Astrocyte (in vitro differentiated cells and primary cell): Measurements from ENCODE around the gene ADAMTS6. TPM values are rescaled to one million over a fixed set of nuclear protein-coding genes. Genes with fewer than 3 reads are reported as not detected.

Experiments used
- DNase-seq: peaks from one replicate; pipeline ENCODE4 v3.0.0-alpha.2; 2010; ENCODE audit warnings: low read depth
- FAIRE-seq: peaks from 2 replicates; lab custom pipeline; 2011; peaks lifted over from hg19 to GRCh38; lab: Jason Lieb, UNC
- H2AFZ ChIP-seq: 2 replicates; pipeline ENCODE4 v1.6.0; 2012; ENCODE audit warnings: low read depth, low read length, inconsistent platforms
- H3K27ac ChIP-seq: 2 replicates; pipeline ENCODE4 v1.5.1; 2011; ENCODE audit warnings: low read depth, low read length, inconsistent platforms
- H3K27me3 ChIP-seq: 2 replicates; pipeline ENCODE4 v1.6.0; 2011; ENCODE audit warnings: low read length, inconsistent platforms; ENCODE audit not compliant: insufficient read depth
- H3K36me3 ChIP-seq: 2 replicates; pipeline ENCODE4 v1.5.1; 2011; ENCODE audit warnings: low read length, inconsistent platforms; ENCODE audit not compliant: insufficient read depth
- H3K4me1 ChIP-seq: 2 replicates; pipeline ENCODE4 v1.5.1; 2011; ENCODE audit warnings: low read length, inconsistent platforms; ENCODE audit not compliant: insufficient read depth
- H3K4me2 ChIP-seq: 2 replicates; pipeline ENCODE4 v1.6.0; 2012; ENCODE audit warnings: low read length, inconsistent platforms
- H3K4me3 ChIP-seq: 2 replicates; pipeline ENCODE4 v1.5.1; 2011; ENCODE audit warnings: low read depth, mild to moderate bottlenecking, low read length, inconsistent platforms; ENCODE audit not compliant: insufficient read depth
- H3K79me2 ChIP-seq: 2 replicates; pipeline ENCODE4 v1.6.0; 2012; ENCODE audit warnings: mild to moderate bottlenecking, low read length, inconsistent platforms; ENCODE audit not compliant: insufficient read depth
- H3K9ac ChIP-seq: 2 replicates; pipeline ENCODE4 v1.6.0; 2012; ENCODE audit warnings: mild to moderate bottlenecking, low read length, inconsistent platforms
- H3K9me3 ChIP-seq: 2 replicates; pipeline ENCODE4 v1.5.1; 2012; ENCODE audit warnings: low read depth, mild to moderate bottlenecking, low read length, inconsistent platforms; ENCODE audit not compliant: insufficient read depth
- H4K20me1 ChIP-seq: 2 replicates; pipeline ENCODE4 v1.6.0; 2012; ENCODE audit warnings: low read length, inconsistent platforms; ENCODE audit not compliant: insufficient read depth
- H3K27ac Mint-ChIP-seq: one replicate; pipeline ENCODE4 v1.8.0; 2021; ENCODE audit warnings: mild to moderate bottlenecking, mixed read lengths; ENCODE audit not compliant: unreplicated experiment
- H3K27me3 Mint-ChIP-seq: one replicate; pipeline ENCODE4 v1.8.0; 2021; ENCODE audit warnings: low read depth, mixed read lengths; ENCODE audit not compliant: unreplicated experiment
- H3K36me3 Mint-ChIP-seq: one replicate; pipeline ENCODE4 v1.8.0; 2021; ENCODE audit warnings: low read depth, mixed read lengths; ENCODE audit not compliant: unreplicated experiment
- H3K4me1 Mint-ChIP-seq: one replicate; pipeline ENCODE4 v1.8.0; 2021; ENCODE audit warnings: low read depth, mixed read lengths; ENCODE audit not compliant: unreplicated experiment
- H3K4me3 Mint-ChIP-seq: one replicate; pipeline ENCODE4 v1.8.0; 2021; ENCODE audit warnings: mild to moderate bottlenecking, moderate library complexity, mixed read lengths; ENCODE audit not compliant: unreplicated experiment
- H3K9me3 Mint-ChIP-seq: one replicate; pipeline ENCODE4 v1.8.0; 2021; ENCODE audit warnings: mild to moderate bottlenecking, mixed read lengths; ENCODE audit not compliant: unreplicated experiment
- EZH2 ChIP-seq: IDR thresholded peaks from 2 replicates; pipeline ENCODE4 v1.6.1; 2012; ENCODE audit warnings: mild to moderate bottlenecking, low read length, inconsistent platforms; ENCODE audit not compliant: insufficient read depth
- total RNA-seq: library from RNA; stranded (reverse); gene quantifications from 2 replicates; pipeline ENCODE4 v1.2.1, GENCODE V29; 2021
- TF ChIP-seq, protein P1 (sequence below): IDR thresholded peaks from 2 replicates; pipeline ENCODE4 v1.5.1; 2011; ENCODE audit warnings: low read depth, mild to moderate bottlenecking, inconsistent platforms, low read length, moderate library complexity; ENCODE audit not compliant: insufficient read depth

The ADAMTS6 gene
- total RNA-seq, 1 donor from 2014 or later = 27.7 TPM

DNA sequence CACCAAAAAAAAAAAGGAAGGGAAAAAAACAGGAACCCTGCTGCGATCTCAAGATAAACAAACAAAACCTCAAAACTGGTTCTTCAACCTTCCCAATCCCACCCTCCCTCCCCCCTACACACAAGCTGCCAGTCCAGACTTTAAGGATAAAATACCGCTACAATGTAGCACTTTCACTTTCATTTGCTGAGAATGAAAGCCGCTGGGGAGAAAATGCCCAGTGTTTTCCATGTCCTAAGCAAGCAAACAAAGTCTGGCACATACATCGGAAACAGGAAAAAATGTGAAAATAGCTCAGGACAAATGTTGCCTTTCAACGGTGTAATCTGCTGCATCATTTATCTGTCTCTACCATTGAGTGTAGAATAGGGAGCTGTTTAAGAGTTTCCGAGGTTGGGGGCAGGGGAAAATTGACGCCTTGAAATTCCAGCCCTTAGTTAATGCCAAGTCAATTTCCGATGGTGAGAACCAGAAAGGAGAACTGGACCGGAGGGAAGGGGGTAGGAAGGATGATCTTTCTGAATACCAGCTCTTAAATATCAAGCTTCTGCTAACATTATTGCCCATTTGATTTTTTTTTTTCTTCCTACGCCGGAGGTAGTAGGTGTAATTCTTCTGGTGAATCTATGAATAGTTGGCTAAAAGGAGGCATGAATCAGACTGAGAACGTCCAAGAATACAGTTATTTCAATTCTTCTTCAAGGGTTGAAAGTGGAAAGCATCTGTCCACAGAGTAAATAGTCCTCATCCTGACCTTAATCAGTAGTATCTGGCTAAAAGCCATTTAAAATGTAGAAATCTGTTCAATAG, 1.2 kb upstream of the ADAMTS6 start:
- peak overlapping the region; percentile 94 for H3K9ac ChIP-seq
- H3K79me2 ChIP-seq = peaks cover 29% of the 10 kb centered on the region
- H3K27ac ChIP-seq = peak overlapping the region; percentile 90
- Mint-ChIP-seq H3K27me3 (no peaks in the 10 kb centered on the region), H3K4me1 (peaks cover 5% of the 10 kb centered on the region), H3K27ac (peak overlapping the region; percentile 90), H3K9me3 (no peaks in the 10 kb centered on the region), H3K4me3 (no peak overlapping the region), H3K36me3 (no peaks in the 10 kb centered on the region)
- peak overlapping the region; percentile 95 for H3K4me3 ChIP-seq
- peaks cover 17% of the 10 kb centered on the region for H3K4me1 ChIP-seq
- FAIRE-seq (peak; percentile 90), DNase-seq (peak; percentile 70)
- no peaks in the 10 kb centered on the region for H3K27me3 ChIP-seq
- peak overlapping the region; percentile 73 for H2AFZ ChIP-seq
- H3K4me2 ChIP-seq = peak overlapping the region; percentile 91
- H3K36me3 ChIP-seq = no peaks in the 10 kb centered on the region
- TF ChIP-seq, protein P1, sequence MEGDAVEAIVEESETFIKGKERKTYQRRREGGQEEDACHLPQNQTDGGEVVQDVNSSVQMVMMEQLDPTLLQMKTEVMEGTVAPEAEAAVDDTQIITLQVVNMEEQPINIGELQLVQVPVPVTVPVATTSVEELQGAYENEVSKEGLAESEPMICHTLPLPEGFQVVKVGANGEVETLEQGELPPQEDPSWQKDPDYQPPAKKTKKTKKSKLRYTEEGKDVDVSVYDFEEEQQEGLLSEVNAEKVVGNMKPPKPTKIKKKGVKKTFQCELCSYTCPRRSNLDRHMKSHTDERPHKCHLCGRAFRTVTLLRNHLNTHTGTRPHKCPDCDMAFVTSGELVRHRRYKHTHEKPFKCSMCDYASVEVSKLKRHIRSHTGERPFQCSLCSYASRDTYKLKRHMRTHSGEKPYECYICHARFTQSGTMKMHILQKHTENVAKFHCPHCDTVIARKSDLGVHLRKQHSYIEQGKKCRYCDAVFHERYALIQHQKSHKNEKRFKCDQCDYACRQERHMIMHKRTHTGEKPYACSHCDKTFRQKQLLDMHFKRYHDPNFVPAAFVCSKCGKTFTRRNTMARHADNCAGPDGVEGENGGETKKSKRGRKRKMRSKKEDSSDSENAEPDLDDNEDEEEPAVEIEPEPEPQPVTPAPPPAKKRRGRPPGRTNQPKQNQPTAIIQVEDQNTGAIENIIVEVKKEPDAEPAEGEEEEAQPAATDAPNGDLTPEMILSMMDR = no peak
- no peak for TF ChIP-seq EZH2
- no peaks in the 10 kb centered on the region for H3K9me3 ChIP-seq
- no peaks in the 10 kb centered on the region for H4K20me1 ChIP-seq

- Mint-ChIP-seq H3K9me3 (no peaks in the 10 kb centered on the region), H3K27me3 (no peaks in the 10 kb centered on the region), H3K27ac (no peak overlapping the region), H3K36me3 (no peaks in the 10 kb centered on the region), H3K4me1 (peaks cover 10% of the 10 kb centered on the region), H3K4me3 (no peak overlapping the region)
- peak overlapping the region; percentile 90 for H3K27ac ChIP-seq
- H3K79me2 ChIP-seq = peaks cover 36% of the 10 kb centered on the region
- DNase-seq = peak; percentile 67
- FAIRE-seq = peak; percentile 59
- H3K4me1 ChIP-seq = peaks cover 17% of the 10 kb centered on the region
- no peaks in the 10 kb centered on the region for H3K9me3 ChIP-seq
- TF ChIP-seq EZH2 = no peak
- TF ChIP-seq, protein P1 = no peak
- H4K20me1 ChIP-seq = no peaks in the 10 kb centered on the region
- H2AFZ ChIP-seq = no peak overlapping the region
- peak overlapping the region; percentile 91 for H3K4me2 ChIP-seq
- peak overlapping the region; percentile 95 for H3K4me3 ChIP-seq
- H3K36me3 ChIP-seq = no peaks in the 10 kb centered on the region
- no peaks in the 10 kb centered on the region for H3K27me3 ChIP-seq
- peak overlapping the region; percentile 94 for H3K9ac ChIP-seq
Measured at GRCh38 chr5:65482296-65482735, 596 bp upstream of the ADAMTS6 start.

GRCh38 chr5:65481171-65481581, 544 bp downstream of the ADAMTS6 start:
- Histone ChIP-seq H3K9me3 (no peaks in the 10 kb centered on the region), H3K79me2 (peaks cover 47% of the 10 kb centered on the region), H2AFZ (no peak overlapping the region), H3K4me3 (peak overlapping the region; percentile 95), H3K27me3 (no peaks in the 10 kb centered on the region), H3K4me2 (peak overlapping the region; percentile 91), H3K27ac (peak overlapping the region; percentile 90), H3K36me3 (no peaks in the 10 kb centered on the region), H3K4me1 (peaks cover 17% of the 10 kb centered on the region), H4K20me1 (no peaks in the 10 kb centered on the region), H3K9ac (peak overlapping the region; percentile 94)
- TF ChIP-seq, protein P1 = no peak
- TF ChIP-seq EZH2 = no peak
- Mint-ChIP-seq H3K4me3 (no peak overlapping the region), H3K27me3 (no peaks in the 10 kb centered on the region), H3K27ac (no peak overlapping the region), H3K36me3 (no peaks in the 10 kb centered on the region), H3K9me3 (no peaks in the 10 kb centered on the region), H3K4me1 (peaks cover 11% of the 10 kb centered on the region)
- FAIRE-seq (no peak), DNase-seq (no peak)
